CD4-positive, alpha-beta T cell treated with Interleukin-4 for 1 hour (primary cell): Measurements from ENCODE around the gene NOTUM.
A peak's percentile ranks its signal among the peaks of the same experiment; 100 is the strongest.

ENCODE experiments used
- DNase-seq, 2 donors: peaks; one replicate each; pipeline ENCODE4 v3.0.0-alpha.2; 2020 to 2022

The NOTUM gene

GRCh38 chr17:81961087-81961511, at the start of gene NOTUM:
NOTUM (minus strand) TSS chr17:81961187; CDS start chr17:81960909, 278 bp downstream.
- peak in 1 of 2 donors; percentile 15 for DNase-seq

- no peak for DNase-seq
Measured at GRCh38 chr17:82009413-82009812, 48.4 kb upstream of the NOTUM start.

- DNase-seq, result no peak
Measured at GRCh38 chr17:82008941-82009405, 48.0 kb upstream of the NOTUM start.

- DNase-seq, result no peak
Measured at GRCh38 chr17:82008258-82008940, 47.4 kb upstream of the NOTUM start.

- DNase-seq, result no peak
Measured at GRCh38 chr17:82007495-82008257, 46.7 kb upstream of the NOTUM start.

- no peak for DNase-seq
Measured at GRCh38 chr17:82007228-82007494, 46.2 kb upstream of the NOTUM start.

GRCh38 chr17:82006468-82007227, 45.7 kb upstream of the NOTUM start:
- DNase-seq, result no peak

- no peak for DNase-seq
Measured at GRCh38 chr17:82005701-82006348, 44.8 kb upstream of the NOTUM start.

- DNase-seq, result no peak
Measured at GRCh38 chr17:82004517-82005455, 43.8 kb upstream of the NOTUM start.

- DNase-seq, result no peak
Measured at GRCh38 chr17:82003411-82004381, 42.7 kb upstream of the NOTUM start.

- no peak for DNase-seq
Measured at GRCh38 chr17:82001571-82002056, 40.6 kb upstream of the NOTUM start.

GRCh38 chr17:82000803-82001570, 40.0 kb upstream of the NOTUM start:
- DNase-seq, result no peak

GRCh38 chr17:81999976-82000802, 39.2 kb upstream of the NOTUM start:
- no peak for DNase-seq

- no peak for DNase-seq
Measured at GRCh38 chr17:81999587-81999975, 38.6 kb upstream of the NOTUM start.

GRCh38 chr17:81998691-81999438, 37.9 kb upstream of the NOTUM start:
- no peak for DNase-seq

GRCh38 chr17:81998212-81998611, 37.2 kb upstream of the NOTUM start:
- no peak for DNase-seq

GRCh38 chr17:81996757-81997441, 35.9 kb upstream of the NOTUM start:
- DNase-seq, result no peak
